ENCODE data around the gene SRD5A1. TPM values are rescaled to one million over a fixed set of nuclear protein-coding genes. Genes with fewer than 3 reads are reported as not detected.

SRD5A1 gene
- total RNA-seq, 1 donor from 2014 or later: 31.3 TPM

DNA sequence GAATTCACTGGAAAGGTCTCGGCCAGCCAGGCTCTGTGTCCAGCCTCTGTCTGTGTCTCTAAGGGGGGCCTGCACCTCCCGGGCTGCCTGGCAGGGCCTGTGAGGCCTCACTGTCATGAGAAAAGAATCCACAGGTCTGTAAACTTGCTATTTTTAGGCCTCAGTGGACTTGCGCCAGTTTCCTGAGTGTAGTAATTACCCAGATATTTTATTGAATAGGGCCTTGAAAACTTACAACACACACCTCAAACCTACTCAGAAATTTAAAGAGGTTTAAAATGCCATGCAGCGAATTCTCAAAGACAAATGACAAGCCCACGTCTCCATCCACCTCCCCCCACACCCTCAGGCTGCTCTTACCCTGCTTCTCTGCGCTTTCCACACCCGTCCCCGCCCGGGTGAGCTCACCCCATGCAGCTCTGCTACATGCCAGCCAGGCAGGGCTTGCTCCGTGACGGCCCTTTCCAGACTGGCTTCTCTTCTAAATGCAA is 71.2 kb downstream of the SRD5A1 start:
- no peak overlapping the region for H3K27ac Mint-ChIP-seq (ENCODE audit: unreplicated experiment)

DNA sequence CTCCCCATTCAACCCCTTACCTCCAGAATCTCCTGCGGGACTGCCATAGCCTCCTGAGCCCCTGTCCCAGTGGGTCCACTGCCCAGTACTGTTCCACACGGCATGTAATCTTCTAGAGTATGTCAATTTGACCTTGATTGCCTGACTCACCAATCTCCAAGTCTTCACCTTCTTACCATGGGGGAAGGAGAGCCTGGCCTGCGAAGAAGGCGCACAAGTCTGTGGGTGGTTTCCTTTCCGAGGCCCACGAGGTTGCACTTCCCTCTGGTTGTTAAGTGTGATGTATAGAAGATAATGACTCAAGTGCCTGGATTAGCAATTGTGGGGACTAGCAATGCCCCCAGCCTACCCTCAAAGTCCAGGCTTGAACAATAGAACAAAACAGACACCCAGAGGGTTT is 71.8 kb downstream of the SRD5A1 start:
- Mint-ChIP-seq H3K9me3 (no peaks in the 10 kb centered on the region), H3K4me3 (no peak overlapping the region), H3K36me3 (ENCODE audit: low read depth) (no peaks in the 10 kb centered on the region), H3K27ac (ENCODE audit: unreplicated experiment) (no peak overlapping the region), H3K27me3 (ENCODE audit: low read depth) (peaks cover 12% of the 10 kb centered on the region), H3K4me1 (peaks cover 23% of the 10 kb centered on the region)
- TF ChIP-seq, protein P1, sequence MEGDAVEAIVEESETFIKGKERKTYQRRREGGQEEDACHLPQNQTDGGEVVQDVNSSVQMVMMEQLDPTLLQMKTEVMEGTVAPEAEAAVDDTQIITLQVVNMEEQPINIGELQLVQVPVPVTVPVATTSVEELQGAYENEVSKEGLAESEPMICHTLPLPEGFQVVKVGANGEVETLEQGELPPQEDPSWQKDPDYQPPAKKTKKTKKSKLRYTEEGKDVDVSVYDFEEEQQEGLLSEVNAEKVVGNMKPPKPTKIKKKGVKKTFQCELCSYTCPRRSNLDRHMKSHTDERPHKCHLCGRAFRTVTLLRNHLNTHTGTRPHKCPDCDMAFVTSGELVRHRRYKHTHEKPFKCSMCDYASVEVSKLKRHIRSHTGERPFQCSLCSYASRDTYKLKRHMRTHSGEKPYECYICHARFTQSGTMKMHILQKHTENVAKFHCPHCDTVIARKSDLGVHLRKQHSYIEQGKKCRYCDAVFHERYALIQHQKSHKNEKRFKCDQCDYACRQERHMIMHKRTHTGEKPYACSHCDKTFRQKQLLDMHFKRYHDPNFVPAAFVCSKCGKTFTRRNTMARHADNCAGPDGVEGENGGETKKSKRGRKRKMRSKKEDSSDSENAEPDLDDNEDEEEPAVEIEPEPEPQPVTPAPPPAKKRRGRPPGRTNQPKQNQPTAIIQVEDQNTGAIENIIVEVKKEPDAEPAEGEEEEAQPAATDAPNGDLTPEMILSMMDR (conservative IDR thresholded peaks at IDR 0.05): no peak
- no peak for DNase-seq (ENCODE audit: low read depth, low spot score)

More for the DNA sequence above, 71.2 kb downstream of the SRD5A1 start:
- DNase-seq (ENCODE audit: low read depth, low spot score): no peak
- H3K27me3 Mint-ChIP-seq (ENCODE audit: low read depth): peaks cover 14% of the 10 kb centered on the region
- no peaks in the 10 kb centered on the region for H3K9me3 Mint-ChIP-seq
- H3K36me3 Mint-ChIP-seq (ENCODE audit: low read depth): no peaks in the 10 kb centered on the region
- H3K4me1 Mint-ChIP-seq: peaks cover 25% of the 10 kb centered on the region
- TF ChIP-seq, protein P1 (conservative IDR thresholded peaks at IDR 0.05): no peak
- no peak overlapping the region for H3K4me3 Mint-ChIP-seq

DNA sequence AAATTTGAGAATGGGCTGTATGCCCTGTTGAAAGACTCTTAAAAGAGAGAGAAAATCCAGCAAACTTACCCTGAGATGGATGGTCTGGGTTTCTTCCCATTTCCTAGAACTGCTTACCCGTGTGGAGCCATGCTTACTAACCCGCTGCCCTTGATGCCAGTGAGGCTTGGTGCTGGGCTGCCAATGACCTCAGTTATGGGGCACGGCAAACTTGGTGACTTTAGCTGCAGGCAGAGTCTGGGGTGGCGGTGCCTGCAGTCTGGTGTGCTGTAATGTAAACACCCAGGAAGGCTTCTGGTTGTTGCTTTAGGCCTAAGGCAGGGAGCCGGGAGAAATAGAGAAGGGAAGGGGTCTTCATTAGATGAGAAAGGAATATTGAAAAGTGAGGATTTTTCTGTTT is 72.7 kb downstream of the SRD5A1 start:
- H3K9me3 Mint-ChIP-seq: no peaks in the 10 kb centered on the region
- no peak for DNase-seq (ENCODE audit: low read depth, low spot score)
- H3K27me3 Mint-ChIP-seq (ENCODE audit: low read depth): peaks cover 7% of the 10 kb centered on the region
- TF ChIP-seq, protein P1 (conservative IDR thresholded peaks at IDR 0.05): no peak
- H3K4me1 Mint-ChIP-seq: peaks cover 23% of the 10 kb centered on the region
- H3K27ac Mint-ChIP-seq (ENCODE audit: unreplicated experiment): no peak overlapping the region
- no peaks in the 10 kb centered on the region for H3K36me3 Mint-ChIP-seq (ENCODE audit: low read depth)
- no peak overlapping the region for H3K4me3 Mint-ChIP-seq

DNA sequence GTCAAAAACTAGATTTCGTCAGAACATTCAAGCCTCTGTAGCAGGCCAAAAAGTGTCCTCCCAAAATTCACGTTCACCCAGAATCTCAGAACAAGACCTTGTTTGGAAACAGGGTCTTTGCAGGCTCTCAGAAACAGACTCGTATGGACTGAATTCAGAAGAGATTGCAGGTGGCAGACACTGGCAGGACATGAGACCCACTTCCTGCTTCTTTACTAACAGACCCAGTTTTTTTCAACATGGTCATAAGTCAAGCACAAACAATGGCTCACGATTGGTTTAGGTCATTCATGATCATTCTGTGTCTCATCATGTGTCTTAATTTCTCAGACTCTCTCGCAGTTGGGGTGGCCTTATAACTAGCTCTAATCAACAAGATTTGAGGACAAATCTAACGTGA is 74.6 kb downstream of the SRD5A1 start:
- H3K27ac Mint-ChIP-seq (ENCODE audit: unreplicated experiment): no peak overlapping the region

DNA sequence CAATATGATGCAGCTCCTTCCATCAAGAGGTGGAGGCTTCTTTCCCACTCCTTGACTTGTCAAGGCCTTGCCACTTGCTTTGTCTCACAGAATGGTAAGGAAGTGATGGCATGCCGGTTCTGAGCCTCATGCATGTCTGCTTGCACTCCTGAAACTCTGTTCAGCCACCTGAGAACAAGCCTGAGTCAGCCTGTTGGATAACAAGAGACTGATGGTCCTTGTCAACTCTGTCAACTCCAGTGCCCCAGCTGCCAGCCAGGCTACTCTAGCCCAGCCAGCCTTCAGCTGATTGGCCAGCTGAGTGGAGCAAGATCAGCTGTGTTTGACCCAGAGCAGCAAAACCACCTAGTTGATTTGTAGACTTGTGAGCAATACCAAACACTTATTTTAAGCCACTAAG is 75.6 kb downstream of the SRD5A1 start:
- Mint-ChIP-seq H3K4me1 (peaks cover 24% of the 10 kb centered on the region), H3K4me3 (no peak overlapping the region), H3K27me3 (ENCODE audit: low read depth) (peaks cover 2% of the 10 kb centered on the region), H3K9me3 (no peaks in the 10 kb centered on the region), H3K36me3 (ENCODE audit: low read depth) (no peaks in the 10 kb centered on the region), H3K27ac (ENCODE audit: unreplicated experiment) (no peak overlapping the region)
- no peak for DNase-seq (ENCODE audit: low read depth, low spot score)
- TF ChIP-seq, protein P1 (conservative IDR thresholded peaks at IDR 0.05): no peak

More for the DNA sequence above, 74.6 kb downstream of the SRD5A1 start:
- Mint-ChIP-seq H3K4me1 (peaks cover 24% of the 10 kb centered on the region), H3K27me3 (ENCODE audit: low read depth) (peaks cover 2% of the 10 kb centered on the region), H3K9me3 (no peaks in the 10 kb centered on the region), H3K4me3 (peak overlapping the region; percentile 19), H3K36me3 (ENCODE audit: low read depth) (no peaks in the 10 kb centered on the region)
- no peak for DNase-seq (ENCODE audit: low read depth, low spot score)
- TF ChIP-seq, protein P1 (conservative IDR thresholded peaks at IDR 0.05): no peak
